BLaER1 treated with 17β-estradiol and CSF1 and Interleukin-3, amounts not matched to agents 10 nM and 100 nM (cell line): ENCODE data around the gene HNRNPM.

Source experiments
- H3K27ac ChIP-seq, 11 experiments: shearing (Covaris generic); formaldehyde crosslinking; 2 replicates each; pipeline ENCODE4 v1.8.1; 2022
- H3K27me3 ChIP-seq, 11 experiments: shearing (Covaris generic); formaldehyde crosslinking; 2 replicates each; pipeline ENCODE4 v1.8.1; 2022
- H3K36me3 ChIP-seq, 11 experiments: shearing (Covaris generic); formaldehyde crosslinking; 2 replicates each; pipeline ENCODE4 v1.8.1; 2022
- H3K4me1 ChIP-seq, 10 experiments: shearing (Covaris generic); formaldehyde crosslinking; 2 replicates each; pipeline ENCODE4 v1.8.1; 2022
- H3K4me2 ChIP-seq, 11 experiments: shearing (Covaris generic); formaldehyde crosslinking; 2 replicates each; pipeline ENCODE4 v1.8.1; 2022
- H3K4me3 ChIP-seq, 10 experiments: shearing (Covaris generic); formaldehyde crosslinking; 2 replicates each; pipeline ENCODE4 v1.8.1; 2022
- H3K9ac ChIP-seq, 11 experiments: shearing (Covaris generic); formaldehyde crosslinking; 2 replicates each; pipeline ENCODE4 v1.8.1; 2022
- H3K9me3 ChIP-seq, 11 experiments: shearing (Covaris generic); formaldehyde crosslinking; replicated peaks in 1 of 11; 2 replicates each; pipeline ENCODE4 v1.8.1; 2022
- H4K20me1 ChIP-seq, 11 experiments: shearing (Covaris generic); formaldehyde crosslinking; 2 replicates each; pipeline ENCODE4 v1.8.1; 2022
- Cebpa-rat ChIP-seq, 11 experiments: shearing (Covaris generic); IDR thresholded peaks; 2 replicates each; pipeline ENCODE4 v1.8.1; 2022

Gene HNRNPM, protein sequence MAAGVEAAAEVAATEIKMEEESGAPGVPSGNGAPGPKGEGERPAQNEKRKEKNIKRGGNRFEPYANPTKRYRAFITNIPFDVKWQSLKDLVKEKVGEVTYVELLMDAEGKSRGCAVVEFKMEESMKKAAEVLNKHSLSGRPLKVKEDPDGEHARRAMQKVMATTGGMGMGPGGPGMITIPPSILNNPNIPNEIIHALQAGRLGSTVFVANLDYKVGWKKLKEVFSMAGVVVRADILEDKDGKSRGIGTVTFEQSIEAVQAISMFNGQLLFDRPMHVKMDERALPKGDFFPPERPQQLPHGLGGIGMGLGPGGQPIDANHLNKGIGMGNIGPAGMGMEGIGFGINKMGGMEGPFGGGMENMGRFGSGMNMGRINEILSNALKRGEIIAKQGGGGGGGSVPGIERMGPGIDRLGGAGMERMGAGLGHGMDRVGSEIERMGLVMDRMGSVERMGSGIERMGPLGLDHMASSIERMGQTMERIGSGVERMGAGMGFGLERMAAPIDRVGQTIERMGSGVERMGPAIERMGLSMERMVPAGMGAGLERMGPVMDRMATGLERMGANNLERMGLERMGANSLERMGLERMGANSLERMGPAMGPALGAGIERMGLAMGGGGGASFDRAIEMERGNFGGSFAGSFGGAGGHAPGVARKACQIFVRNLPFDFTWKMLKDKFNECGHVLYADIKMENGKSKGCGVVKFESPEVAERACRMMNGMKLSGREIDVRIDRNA

DNA sequence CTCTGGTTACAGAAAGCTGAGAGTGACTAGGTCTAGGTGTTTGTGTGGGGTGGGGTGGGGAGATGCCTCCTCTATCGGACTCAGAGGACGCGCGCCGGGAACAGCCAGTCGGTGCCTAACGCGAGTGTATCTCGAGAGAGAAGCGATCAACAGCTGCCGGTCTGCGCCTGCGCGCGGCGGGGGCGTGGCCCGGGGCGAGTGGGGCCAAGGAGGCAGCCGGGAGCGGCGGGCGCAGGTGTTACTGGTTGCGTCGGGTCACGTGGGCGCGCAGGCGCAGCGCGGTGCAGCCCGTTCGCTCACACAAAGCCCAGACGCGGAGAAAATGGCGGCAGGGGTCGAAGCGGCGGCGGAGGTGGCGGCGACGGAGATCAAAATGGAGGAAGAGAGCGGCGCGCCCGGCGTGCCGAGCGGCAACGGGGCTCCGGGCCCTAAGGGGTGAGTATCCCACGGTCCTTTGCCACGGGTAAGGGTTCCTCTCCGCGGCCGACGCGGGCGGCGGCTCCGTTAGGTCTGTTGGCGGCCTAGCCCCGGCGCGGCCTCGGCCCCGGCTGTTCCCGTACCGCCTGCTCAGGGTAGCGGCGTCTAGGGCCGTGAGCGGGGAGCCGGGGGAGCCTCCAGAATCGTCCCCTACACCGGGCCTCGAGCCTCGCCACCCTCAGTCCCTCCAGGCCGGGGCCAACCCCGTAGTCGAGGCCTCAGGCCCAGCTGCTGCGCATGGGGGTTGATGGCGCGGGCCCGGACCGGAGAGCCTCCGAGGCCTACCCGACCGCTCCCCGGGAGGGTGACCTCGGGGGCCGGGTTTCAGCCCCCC lies at the start of gene HNRNPM:
Gene HNRNPM (plus strand): TSS at position 299 of the 811 bp plus-strand sequence. CDS start 24 bp downstream, at position 323.
- Histone ChIP-seq H3K4me3 (peak within 1 kb of the TSS; percentile 90 to 99 (median 96)), H3K9me3 (no peaks in the 10 kb centered on the region), H3K36me3 (peaks cover 12 to 42% (median 34%) of the 10 kb centered on the region in 11 experiments; a peak in 21 of 22 replicates), H3K9ac (peak within 1 kb of the TSS; percentile 99 to 100 (median 99)), H3K27ac (peak within 1 kb of the TSS; percentile 98 to 100 (median 99)), H3K4me1 (peaks cover 37 to 43% (median 42%) of the 10 kb centered on the region in 10 experiments), H3K4me2 (peak within 1 kb of the TSS; percentile 79 to 99 (median 85)), H4K20me1 (peaks cover 45 to 50% (median 49%) of the 10 kb centered on the region in 11 experiments), H3K27me3 (no peaks in the 10 kb centered on the region)
- TF ChIP-seq Cebpa-rat (IDR thresholded peaks at IDR 0.05): no peak

DNA sequence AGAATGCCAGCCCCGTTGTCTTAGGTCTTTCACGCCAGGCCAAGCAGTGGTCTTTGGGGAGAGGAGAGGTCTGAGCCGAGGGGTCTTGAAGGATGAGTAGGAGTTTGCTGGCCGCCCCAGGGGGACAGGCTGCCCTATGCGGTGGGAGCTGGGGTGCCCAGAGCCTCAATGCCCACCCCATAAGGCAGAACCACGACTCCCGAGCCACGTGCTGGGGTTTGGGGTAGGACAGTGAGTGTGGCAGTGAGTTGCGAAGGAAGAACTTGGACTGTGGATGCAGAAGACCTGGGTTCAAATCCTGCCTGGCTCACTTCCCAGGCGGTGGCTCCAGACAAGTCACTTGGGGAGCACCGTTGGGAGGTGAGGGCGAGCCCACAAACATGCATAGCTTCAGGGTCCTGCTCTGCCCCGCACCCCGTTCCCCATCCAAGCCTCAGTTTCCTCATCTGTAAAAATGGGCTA lies 49.1 kb upstream of the HNRNPM start:
- H3K27ac ChIP-seq: no peak overlapping the region

DNA sequence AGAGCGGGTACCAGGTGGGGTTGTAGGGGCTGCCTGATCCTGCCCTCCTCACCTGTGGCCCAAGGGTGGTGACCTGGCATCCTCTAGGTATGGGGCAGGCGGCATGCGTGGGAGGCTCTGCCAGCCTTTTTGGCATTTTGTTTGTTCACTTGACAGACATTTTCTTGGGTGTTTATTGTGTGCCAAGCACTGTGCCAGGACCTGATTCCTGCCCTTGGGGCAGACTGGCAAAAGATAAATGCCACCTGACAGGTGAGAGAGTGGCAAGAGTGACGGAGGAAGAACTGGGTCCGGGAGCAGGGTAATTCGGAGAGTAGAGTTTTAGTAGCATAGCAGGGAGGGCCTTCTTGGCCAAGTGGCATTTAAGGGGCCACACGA lies 48.6 kb upstream of the HNRNPM start:
- H3K4me1 ChIP-seq: peaks cover 23 to 72% (median 59%) of the 10 kb centered on the region in 10 experiments
- peaks cover 13 to 69% (median 28%) of the 10 kb centered on the region in 11 experiments; a peak in 21 of 22 replicates for H3K36me3 ChIP-seq
- H3K9me3 ChIP-seq: no peaks in the 10 kb centered on the region
- H3K4me3 ChIP-seq: no peak overlapping the region
- H3K27me3 ChIP-seq: no peaks in the 10 kb centered on the region
- 0 out of 22 replicates have a peak overlapping the region, but pooled peaks of 1 of the 11 experiments have one; percentile 17 for H3K4me2 ChIP-seq
- no peak for TF ChIP-seq Cebpa-rat (IDR thresholded peaks at IDR 0.05)
- peaks cover 75 to 97% (median 96%) of the 10 kb centered on the region in 11 experiments for H4K20me1 ChIP-seq
- no peak overlapping the region for H3K9ac ChIP-seq
- H3K27ac ChIP-seq: no peak overlapping the region

More for the DNA sequence above, 49.1 kb upstream of the HNRNPM start:
- peaks cover 13 to 68% (median 28%) of the 10 kb centered on the region in 11 experiments; a peak in 21 of 22 replicates for H3K36me3 ChIP-seq
- H4K20me1 ChIP-seq: peaks cover 79 to 99% (median 98%) of the 10 kb centered on the region in 11 experiments
- no peak for TF ChIP-seq Cebpa-rat (IDR thresholded peaks at IDR 0.05)
- H3K4me2 ChIP-seq: no peak overlapping the region
- H3K27me3 ChIP-seq: no peaks in the 10 kb centered on the region
- peaks cover 27 to 76% (median 63%) of the 10 kb centered on the region in 10 experiments for H3K4me1 ChIP-seq
- H3K9me3 ChIP-seq: no peaks in the 10 kb centered on the region
- no peak overlapping the region for H3K4me3 ChIP-seq
- no peak overlapping the region for H3K9ac ChIP-seq

GRCh38 chr19:8396563-8397203 lies 48.1 kb upstream of the HNRNPM start:
- Histone ChIP-seq H3K27ac (peak overlapping the region in 5 of 11 experiments; percentile 7 to 61 (median 22); a peak in 5 of 22 replicates), H3K36me3 (peaks cover 14 to 74% (median 28%) of the 10 kb centered on the region in 11 experiments), H3K4me1 (peaks cover 18 to 67% (median 54%) of the 10 kb centered on the region in 10 experiments), H3K9me3 (no peaks in the 10 kb centered on the region), H3K4me2 (peak overlapping the region; percentile 21 to 49 (median 39); a peak in 19 of 22 replicates), H3K27me3 (no peaks in the 10 kb centered on the region), H3K4me3 (no peak overlapping the region), H3K9ac (peak overlapping the region in 10 of 11 experiments; percentile 5 to 62 (median 32); a peak in 13 of 22 replicates), H4K20me1 (peaks cover 70 to 95% (median 91%) of the 10 kb centered on the region in 11 experiments)
- TF ChIP-seq Cebpa-rat (IDR thresholded peaks at IDR 0.05): no peak

DNA sequence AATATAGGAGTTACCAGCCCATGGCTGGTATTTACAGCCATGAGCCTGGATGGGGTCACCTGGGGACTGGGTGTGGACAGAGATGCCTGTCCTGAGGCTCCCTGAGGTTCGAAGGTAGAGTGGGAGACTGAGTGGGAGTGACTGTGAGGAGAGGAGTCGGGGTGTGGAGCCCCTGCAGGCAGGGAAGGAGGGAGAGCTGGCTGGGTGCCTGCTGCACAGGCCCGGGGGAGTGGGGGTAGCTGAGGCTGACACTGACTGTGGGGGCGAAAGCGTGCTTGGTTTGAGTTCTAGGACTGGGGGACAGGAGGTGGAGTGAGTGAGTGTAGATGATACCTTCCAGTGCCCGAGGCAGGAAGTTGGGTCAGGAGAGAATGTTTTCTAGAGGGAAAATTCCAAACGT lies 47.5 kb upstream of the HNRNPM start:
- H3K27ac ChIP-seq: peak overlapping the region in 6 of 11 experiments; percentile 7 to 61 (median 28); a peak in 10 of 22 replicates
- H3K9me3 ChIP-seq: no peaks in the 10 kb centered on the region
- peaks cover 64 to 95% (median 90%) of the 10 kb centered on the region in 11 experiments for H4K20me1 ChIP-seq
- peak overlapping the region; percentile 21 to 49 (median 39); a peak in 18 of 22 replicates for H3K4me2 ChIP-seq
- H3K9ac ChIP-seq: peak overlapping the region in 10 of 11 experiments; percentile 5 to 62 (median 32); a peak in 15 of 22 replicates
- no peaks in the 10 kb centered on the region for H3K27me3 ChIP-seq
- no peak for TF ChIP-seq Cebpa-rat (IDR thresholded peaks at IDR 0.05)
- H3K4me1 ChIP-seq: peaks cover 12 to 61% (median 48%) of the 10 kb centered on the region in 10 experiments
- H3K36me3 ChIP-seq: peaks cover 20 to 80% (median 34%) of the 10 kb centered on the region in 11 experiments
- H3K4me3 ChIP-seq: no peak overlapping the region

GRCh38 chr19:8397746-8398310 lies 46.9 kb upstream of the HNRNPM start:
- Histone ChIP-seq H3K4me2 (peak overlapping the region in 10 of 11 experiments; percentile 21 to 49 (median 38); a peak in 13 of 22 replicates), H4K20me1 (peaks cover 58 to 91% (median 84%) of the 10 kb centered on the region in 11 experiments), H3K27ac (peak overlapping the region in 6 of 11 experiments; percentile 7 to 61 (median 28); a peak in 6 of 22 replicates), H3K36me3 (peaks cover 25 to 85% (median 39%) of the 10 kb centered on the region in 11 experiments), H3K4me3 (no peak overlapping the region), H3K9ac (peak overlapping the region in 9 of 11 experiments; percentile 5 to 62 (median 26); a peak in 13 of 22 replicates), H3K9me3 (no peaks in the 10 kb centered on the region), H3K27me3 (no peaks in the 10 kb centered on the region), H3K4me1 (peaks cover 7 to 56% (median 42%) of the 10 kb centered on the region in 10 experiments)
- TF ChIP-seq Cebpa-rat (IDR thresholded peaks at IDR 0.05): no peak

GRCh38 chr19:8398311-8398771 lies 46.4 kb upstream of the HNRNPM start:
- Histone ChIP-seq H3K4me3 (no peak overlapping the region), H3K4me1 (peaks cover 6 to 50% (median 37%) of the 10 kb centered on the region in 10 experiments), H3K36me3 (peaks cover 30 to 85% (median 44%) of the 10 kb centered on the region in 11 experiments), H3K9me3 (no peaks in the 10 kb centered on the region), H3K27ac (no peak overlapping the region), H3K9ac (peak overlapping the region in 5 of 11 experiments; percentile 16 to 62 (median 41); a peak in 4 of 22 replicates), H4K20me1 (peaks cover 53 to 91% (median 80%) of the 10 kb centered on the region in 11 experiments), H3K27me3 (no peaks in the 10 kb centered on the region), H3K4me2 (peak overlapping the region in 8 of 11 experiments; percentile 1 to 45 (median 38); a peak in 10 of 22 replicates)
- no peak for TF ChIP-seq Cebpa-rat (IDR thresholded peaks at IDR 0.05)
